ENCODE data around the gene ALG12.

The ALG12 gene

DNA sequence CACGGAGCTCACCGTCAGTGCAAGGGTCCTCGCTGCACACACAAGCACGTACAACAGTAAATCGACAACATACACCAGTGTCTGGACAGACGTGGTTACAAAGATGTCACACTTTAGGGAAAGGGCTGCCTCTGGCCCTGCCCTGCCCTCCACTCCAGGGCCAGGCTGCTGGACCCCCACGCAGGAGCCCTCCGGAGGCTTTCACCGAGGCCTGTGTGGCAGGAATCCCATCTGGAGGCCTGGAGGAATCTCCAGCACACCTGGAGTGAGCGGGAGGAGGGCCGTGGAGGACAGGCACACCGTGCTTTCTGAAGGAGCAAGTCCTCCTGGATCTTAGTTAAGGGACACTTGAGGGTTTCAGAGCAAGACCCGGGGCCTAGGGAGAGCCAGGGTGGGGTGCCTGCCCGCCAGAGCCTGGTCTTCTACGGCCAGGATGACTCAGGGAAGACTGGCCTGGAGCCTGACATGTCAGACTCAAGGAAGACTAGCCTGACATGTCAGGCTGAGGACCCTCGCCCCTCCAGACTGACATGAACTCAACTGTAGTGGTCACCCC, 40.2 kb upstream of the ALG12 start:
- H3K4me3 ChIP-seq (ENCODE audit: low read depth, low read length): no peak overlapping the region

GRCh38 chr22:49957826-49958365, 39.7 kb upstream of the ALG12 start:
- no peak overlapping the region for H3K4me3 ChIP-seq (ENCODE audit: low read depth, low read length)

- H3K4me3 ChIP-seq (ENCODE audit: low read depth, low read length): no peak overlapping the region
These were observed 38.9 kb upstream of the ALG12 start for GRCh38 chr22:49956914-49957825.

DNA sequence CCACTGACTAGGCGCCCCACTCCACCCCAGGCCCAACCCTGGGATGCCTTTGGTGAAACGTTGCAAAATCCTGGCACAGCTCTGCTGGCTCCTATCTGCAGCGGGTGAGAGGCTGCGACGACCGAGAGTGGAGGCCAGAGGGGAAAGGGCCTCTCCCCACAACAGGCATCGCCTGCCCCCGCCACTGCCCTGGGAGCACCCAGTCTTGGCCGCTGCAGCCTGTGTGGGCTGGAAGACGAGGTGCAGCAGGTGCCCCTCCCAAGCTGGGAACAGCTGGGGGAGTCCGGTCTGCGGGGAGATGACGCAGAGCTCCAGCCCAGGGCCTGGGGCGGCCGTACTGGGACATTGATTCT, 38.2 kb upstream of the ALG12 start:
- H3K4me3 ChIP-seq (ENCODE audit: low read depth, low read length): no peak overlapping the region

- H3K4me3 ChIP-seq (ENCODE audit: low read depth, low read length): no peak overlapping the region
These were observed 37.6 kb upstream of the ALG12 start for GRCh38 chr22:49955581-49956417.

DNA sequence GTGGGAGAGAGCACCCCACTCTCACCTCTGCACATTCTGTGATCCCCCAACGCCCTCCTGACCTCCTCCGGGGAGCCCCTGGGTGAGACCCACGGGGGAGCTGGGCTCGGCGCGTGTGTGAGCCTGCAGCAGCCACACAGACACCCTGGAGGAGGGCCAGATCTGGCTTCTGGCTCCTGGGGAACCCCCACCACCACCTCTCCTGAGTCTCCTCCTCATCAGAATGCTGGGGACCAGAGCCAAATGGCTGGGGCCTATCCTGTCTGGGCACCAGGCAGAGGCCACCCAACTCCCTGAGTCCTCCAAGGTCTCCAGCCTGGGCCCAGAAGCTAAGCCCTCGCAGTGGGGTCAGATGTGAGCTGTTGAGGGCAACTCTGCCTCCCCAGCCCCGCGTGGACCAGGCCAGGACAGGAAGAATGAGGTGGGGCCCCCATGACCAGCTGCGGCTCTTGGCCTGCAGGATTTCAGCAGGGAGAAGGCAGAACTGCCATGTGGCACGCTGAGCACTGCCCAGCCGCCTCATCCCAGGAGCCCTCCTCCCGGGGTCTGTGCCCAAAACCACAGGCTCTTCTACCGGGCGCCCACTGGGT, 36.8 kb upstream of the ALG12 start:
- H3K4me3 ChIP-seq (ENCODE audit: low read depth, low read length): no peak overlapping the region

GRCh38 chr22:49954354-49954753, 36.1 kb upstream of the ALG12 start:
- H3K4me3 ChIP-seq (ENCODE audit: low read depth, low read length): no peak overlapping the region

DNA sequence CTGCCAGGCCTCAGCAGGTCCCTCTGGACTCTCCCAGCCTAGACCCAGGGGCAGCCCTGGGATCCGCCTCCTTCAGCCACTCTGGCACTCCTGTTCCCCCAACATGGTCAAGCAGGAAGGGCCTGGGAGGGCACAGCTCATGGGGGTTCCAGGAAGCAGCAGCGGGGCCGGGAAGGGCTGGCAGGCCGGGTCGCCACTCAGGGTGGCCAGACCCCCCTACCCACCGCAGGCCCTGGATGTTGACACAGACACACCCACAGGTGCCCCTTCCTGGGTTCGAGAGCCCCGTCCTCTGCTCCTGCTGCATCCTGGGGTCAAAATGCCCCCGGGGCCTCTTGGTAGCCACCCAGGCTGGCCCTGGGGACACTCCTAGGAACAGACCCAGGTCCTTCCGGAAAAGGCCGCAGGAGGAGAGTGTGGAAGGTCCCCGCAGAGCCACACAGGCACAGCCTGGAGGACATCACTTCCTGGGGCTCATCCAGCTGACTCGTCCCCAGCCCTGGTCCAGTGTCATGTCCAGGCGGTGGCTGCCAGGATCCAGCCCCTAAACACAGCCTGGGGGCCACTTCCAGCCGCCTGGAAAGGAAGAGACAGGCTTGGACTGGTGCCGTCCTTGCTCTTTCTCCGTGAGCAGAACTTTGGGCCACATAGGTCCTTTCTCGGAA, 35.6 kb upstream of the ALG12 start:
- H3K4me3 ChIP-seq (ENCODE audit: low read depth, low read length): no peak overlapping the region

DNA sequence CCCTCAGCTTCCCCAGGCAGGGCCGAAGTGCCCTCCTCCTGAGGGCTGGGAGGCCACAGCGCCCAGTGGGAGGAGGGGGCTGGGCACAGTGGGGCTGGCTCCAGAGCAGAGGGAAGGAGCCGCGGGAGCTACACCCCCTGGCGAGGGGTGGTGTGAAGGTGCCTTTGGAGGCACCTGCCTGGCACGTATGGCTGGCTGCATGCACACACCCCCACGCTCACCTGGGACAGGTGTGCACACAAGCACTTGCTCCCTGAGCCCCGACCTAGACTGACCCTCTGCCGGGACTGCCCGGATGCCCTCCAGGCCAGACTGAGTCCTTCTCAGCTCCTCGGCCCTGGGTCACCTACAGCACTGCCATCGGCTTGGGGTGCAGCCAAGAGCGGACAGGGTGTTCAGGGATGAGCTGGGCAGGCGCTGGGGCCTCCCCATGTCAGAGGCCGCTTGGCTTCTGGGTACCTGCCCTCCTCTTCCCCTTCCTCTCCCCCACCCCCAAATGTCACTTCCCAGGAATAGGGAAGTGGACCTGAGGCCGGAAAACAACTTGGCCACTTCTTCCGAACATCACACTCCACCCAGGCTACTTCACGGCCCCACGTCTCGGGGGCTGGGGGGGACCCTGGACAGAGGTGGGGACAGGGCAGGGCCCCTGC, 34.9 kb upstream of the ALG12 start:
- H3K4me3 ChIP-seq (ENCODE audit: low read depth, low read length): no peak overlapping the region

- no peak overlapping the region for H3K4me3 ChIP-seq (ENCODE audit: low read depth, low read length)
These were observed 34.0 kb upstream of the ALG12 start for GRCh38 chr22:49951986-49952896.

DNA sequence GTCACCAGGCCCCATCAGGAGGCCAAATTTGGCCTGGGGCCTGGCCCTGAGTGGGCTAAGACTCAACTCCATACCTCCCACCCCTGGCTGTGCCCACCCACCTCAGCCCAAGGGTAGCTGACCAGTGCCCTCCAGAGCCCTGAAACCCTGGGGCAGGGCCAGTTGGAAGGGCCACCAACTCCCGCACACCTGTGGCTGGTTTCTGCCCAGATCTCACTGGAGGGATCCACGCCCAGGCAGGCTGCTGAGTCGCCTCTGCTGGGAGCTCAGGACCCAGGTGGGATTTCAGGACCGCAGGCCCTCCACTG, 33.4 kb upstream of the ALG12 start:
- no peak overlapping the region for H3K4me3 ChIP-seq (ENCODE audit: low read depth, low read length)

GRCh38 chr22:49951000-49951677, 32.9 kb upstream of the ALG12 start:
- H3K4me3 ChIP-seq (ENCODE audit: low read depth, low read length): no peak overlapping the region

- H3K4me3 ChIP-seq (ENCODE audit: low read depth, low read length): no peak overlapping the region
These were observed 32.3 kb upstream of the ALG12 start for GRCh38 chr22:49950396-49950994.

GRCh38 chr22:49949914-49950292, 31.7 kb upstream of the ALG12 start:
- H3K4me3 ChIP-seq (ENCODE audit: low read depth, low read length): no peak overlapping the region

DNA sequence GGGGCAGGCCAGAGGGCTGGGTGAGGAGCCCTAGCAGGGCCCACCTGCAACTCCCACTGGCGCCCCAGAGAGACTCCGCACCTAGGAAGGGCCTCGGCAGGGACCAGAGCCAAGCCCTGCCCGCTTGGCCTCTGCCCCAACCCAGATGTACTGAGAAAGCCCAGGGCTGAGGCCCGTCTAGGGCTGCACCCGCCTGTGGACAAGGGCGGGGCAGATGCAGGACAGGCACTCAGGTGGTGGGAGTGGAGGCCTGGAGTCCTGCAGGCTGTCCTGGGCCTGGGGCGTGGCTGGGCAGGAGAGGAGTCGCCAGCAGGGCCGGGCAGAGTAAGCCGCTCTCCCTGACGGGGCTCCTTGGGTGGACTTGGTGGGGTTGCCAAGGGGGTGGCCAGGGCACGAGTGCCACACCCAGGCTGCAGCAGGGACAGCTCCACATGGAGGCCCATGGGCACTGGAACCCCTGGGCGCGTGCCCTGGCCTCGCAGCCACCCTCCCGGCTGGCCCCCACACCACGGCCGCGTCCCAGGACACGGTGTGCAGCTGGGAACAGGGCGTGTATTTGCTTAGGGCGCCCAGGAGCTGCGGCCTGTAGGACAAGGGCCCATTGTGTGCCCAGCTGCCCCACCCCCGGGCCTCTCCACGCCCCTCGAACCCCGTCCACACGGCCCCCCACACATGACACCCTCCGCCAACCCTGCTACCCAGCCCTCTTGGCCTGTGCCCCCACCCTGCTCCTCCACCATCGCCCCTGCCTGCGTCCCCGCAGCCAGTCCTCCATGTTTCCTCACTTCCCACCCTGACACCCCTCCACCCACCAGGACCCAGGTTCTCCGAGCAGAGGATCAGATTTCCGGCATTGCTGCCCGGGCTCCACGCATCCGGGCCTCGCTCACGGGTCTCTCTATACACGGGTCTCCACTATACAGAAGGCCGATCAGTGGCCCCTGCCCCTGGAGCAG, 31.0 kb upstream of the ALG12 start:
- H3K4me3 ChIP-seq (ENCODE audit: low read depth, low read length): no peak overlapping the region

DNA sequence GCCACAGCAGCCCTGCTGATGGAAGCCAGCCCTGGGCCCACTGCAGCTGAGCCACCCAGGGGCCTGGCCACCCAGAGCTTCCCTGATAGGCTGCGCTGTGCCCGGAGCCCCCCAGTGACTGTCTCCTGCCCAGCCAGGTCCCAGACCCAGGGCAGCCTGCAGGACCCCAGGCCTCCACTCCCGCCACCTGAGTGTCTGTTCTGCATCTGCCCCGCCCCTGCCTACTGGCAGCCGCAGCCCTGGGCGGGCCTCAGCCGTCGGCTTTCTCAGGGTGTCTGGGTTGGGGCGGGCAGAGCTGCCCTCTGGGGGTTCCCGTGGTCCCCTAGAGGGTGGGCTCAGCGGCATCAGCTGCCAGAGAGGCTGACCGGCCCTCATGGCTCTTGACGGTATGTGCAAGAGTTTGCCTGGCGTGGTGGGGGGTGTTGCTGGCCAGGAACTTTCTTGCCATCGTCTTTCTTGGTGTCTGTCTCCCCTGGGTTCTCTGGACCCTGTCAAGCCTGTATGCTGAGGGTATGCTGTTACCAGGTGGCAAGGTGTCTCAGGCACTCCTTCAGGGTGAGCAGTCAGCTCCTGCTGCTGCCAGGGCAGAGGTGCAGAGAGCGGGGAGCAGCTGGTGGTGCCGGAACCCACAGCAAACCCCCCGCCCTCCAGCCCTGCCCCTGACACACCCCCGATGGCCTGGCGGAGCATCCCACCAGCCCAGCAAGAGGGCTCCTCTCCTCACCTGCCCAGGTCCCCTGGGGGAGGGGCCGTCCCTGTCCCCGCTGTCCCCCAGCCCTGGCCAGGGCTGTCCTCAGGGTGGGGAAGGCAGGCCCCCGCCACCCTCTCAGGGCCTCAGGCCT, 30.1 kb upstream of the ALG12 start:
- H3K4me3 ChIP-seq (ENCODE audit: low read depth, low read length): no peak overlapping the region

All from iPS-11a (cell line).